IMR-90 (cell line): ENCODE measurements around the gene TAX1BP1. TPM values are rescaled to one million over a fixed set of nuclear protein-coding genes. Genes with fewer than 3 reads are reported as not detected.

Experiments
- ATAC-seq: fragments of 200-7000 bp; cut with Tn5 transposase; 2 replicates; pipeline ENCODE4 v1.9.1; 2020; ENCODE audit warnings: low read depth, mild to moderate bottlenecking, moderate library complexity
- BruUV-seq: library from RNA; stranded (reverse); fragments of 400-500 nt; replicated peaks from 2 replicates; lab custom pipeline; 2021; lab: Mats Ljungman, UMichigan
- CTCF ChIA-PET: fragments of 300-600 bp; formaldehyde crosslinking; extraction: SDS; loops from one replicate; lab custom pipeline; 2021; ENCODE audit warnings: antibody characterized with exemption; lab: Yijun Ruan, JAX
- POLR2A ChIA-PET: fragments of 300-600 bp; sonication (Branson Sonifier 250); formaldehyde crosslinking; loops from one replicate; lab custom pipeline; 2022; ENCODE audit warnings: antibody characterized with exemption; ENCODE audit not compliant: unreplicated experiment; lab: Charles Lee
- DNase-seq: peaks from one replicate; pipeline ENCODE4 v3.0.0; 2013
- H2AFZ ChIP-seq: replicated peaks from 2 replicates; pipeline ENCODE3; 2013; ENCODE audit warnings: low read length, mild to moderate bottlenecking; ENCODE audit not compliant: poor library complexity
- H2AK5ac ChIP-seq: 2 replicates; pipeline ENCODE4 v1.6.1; 2013; ENCODE audit warnings: low read depth, low read length, inconsistent platforms
- H2AK9ac ChIP-seq: replicated peaks from 2 replicates; pipeline ENCODE3; 2013; ENCODE audit warnings: mild to moderate bottlenecking, low read depth, low read length, moderate library complexity; ENCODE audit not compliant: poor library complexity
- H2BK120ac ChIP-seq: 2 replicates; pipeline ENCODE4 v1.6.1; 2013; ENCODE audit warnings: low read depth, low read length, inconsistent platforms
- H2BK15ac ChIP-seq: 3 replicates; pipeline ENCODE4 v1.6.1; 2013; ENCODE audit warnings: low read depth, low read length, inconsistent platforms
- H2BK20ac ChIP-seq: 2 replicates; pipeline ENCODE4 v1.6.1; 2013; ENCODE audit warnings: low read depth, mild to moderate bottlenecking, inconsistent platforms, low read length, moderate library complexity
- H2BK5ac ChIP-seq: 2 replicates; pipeline ENCODE4 v1.6.1; 2013; ENCODE audit warnings: mild to moderate bottlenecking, low read depth, low read length, inconsistent platforms; ENCODE audit not compliant: poor library complexity, severe bottlenecking
- H3K14ac ChIP-seq: replicated peaks from 2 replicates; pipeline ENCODE4 v1.6.1; 2013; ENCODE audit warnings: low read depth, low read length, inconsistent platforms
- H3K18ac ChIP-seq: 2 replicates; pipeline ENCODE4 v1.6.1; 2013; ENCODE audit warnings: low read depth, low read length, control low read depth
- H3K23ac ChIP-seq: 2 replicates; pipeline ENCODE4 v1.6.1; 2013; ENCODE audit warnings: low read depth, low read length, inconsistent platforms
- H3K27ac ChIP-seq: 2 replicates; pipeline ENCODE4 v1.5.1; 2013; ENCODE audit warnings: mild to moderate bottlenecking, control low read depth, low read length; ENCODE audit not compliant: insufficient read depth
- H3K27me3 ChIP-seq: 2 replicates; pipeline ENCODE4 v1.6.1; 2013; ENCODE audit warnings: low read length; ENCODE audit not compliant: control insufficient read depth, insufficient read depth
- H3K36me3 ChIP-seq: 2 replicates; pipeline ENCODE4 v1.6.1; 2013; ENCODE audit warnings: low read length, mixed read lengths; ENCODE audit not compliant: control insufficient read depth, insufficient read depth
- H3K4ac ChIP-seq: 2 replicates; pipeline ENCODE4 v1.6.1; 2013; ENCODE audit warnings: low read depth, low read length, inconsistent platforms
- H3K4me1 ChIP-seq: 2 replicates; pipeline ENCODE4 v1.6.1; 2013; ENCODE audit warnings: low read length, mixed read lengths; ENCODE audit not compliant: control insufficient read depth, insufficient read depth
- H3K4me2 ChIP-seq: 2 replicates; pipeline ENCODE4 v1.6.1; 2013; ENCODE audit warnings: low read depth, mild to moderate bottlenecking, control low read depth, low read length, moderate library complexity
- H3K4me3 ChIP-seq: 2 replicates; pipeline ENCODE4 v1.5.1; 2013; ENCODE audit warnings: low read depth, mild to moderate bottlenecking, control low read depth, low read length, moderate library complexity; ENCODE audit not compliant: insufficient read depth
- H3K56ac ChIP-seq: 2 replicates; pipeline ENCODE4 v1.6.1; 2013; ENCODE audit warnings: low read length, inconsistent platforms; ENCODE audit not compliant: insufficient read depth; ENCODE audit errors: extremely low read depth
- H3K79me1 ChIP-seq, 2 experiments: 2 replicates each; pipeline ENCODE4 v1.6.1; 2013; ENCODE audit warnings: low read length in 2 of 2, inconsistent platforms in 1 of 2, low read depth in 1 of 2
- H3K9ac ChIP-seq: 2 replicates; pipeline ENCODE4 v1.6.1; 2013; ENCODE audit warnings: low read depth, low read length, control low read depth
- H3K9me1 ChIP-seq: 2 replicates; pipeline ENCODE4 v1.6.1; 2013; ENCODE audit warnings: low read length, inconsistent platforms; ENCODE audit not compliant: insufficient read depth
- H3K9me3 ChIP-seq: 2 replicates; pipeline ENCODE4 v1.6.1; 2013; ENCODE audit warnings: low read length; ENCODE audit not compliant: control insufficient read depth, insufficient read depth
- H4K20me1 ChIP-seq: 2 replicates; pipeline ENCODE4 v1.6.1; 2013; ENCODE audit warnings: low read length, inconsistent platforms; ENCODE audit not compliant: insufficient read depth
- H4K5ac ChIP-seq: 2 replicates; pipeline ENCODE4 v1.6.1; 2013; ENCODE audit warnings: mild to moderate bottlenecking, low read depth, low read length, control low read depth
- H4K8ac ChIP-seq, 2 experiments: 2 replicates each; pipeline ENCODE4 v1.6.1; 2013; ENCODE audit warnings: low read depth in 2 of 2, low read length in 2 of 2, control low read depth in 1 of 2, inconsistent platforms in 1 of 2
- H4K91ac ChIP-seq: 2 replicates; pipeline ENCODE4 v1.6.1; 2013; ENCODE audit warnings: low read depth, low read length, inconsistent platforms; ENCODE audit not compliant: insufficient read depth
- BHLHE40 ChIP-seq: fragments of 150-350 bp; IDR thresholded peaks from 2 replicates; pipeline ENCODE4 v1.6.1; 2016; ENCODE audit warnings: mild to moderate bottlenecking, low read depth, low read length
- CEBPB ChIP-seq: IDR thresholded peaks from 2 replicates; pipeline ENCODE4 v1.6.1; 2012; ENCODE audit warnings: low read depth, low read length, improper control_type of control experiment
- CHD1 ChIP-seq: IDR thresholded peaks from 2 replicates; pipeline ENCODE4 v1.6.1; 2012; ENCODE audit warnings: low read depth, low read length, improper control_type of control experiment
- FOS ChIP-seq: fragments of 150-350 bp; IDR thresholded peaks from 2 replicates; pipeline ENCODE4 v1.6.1; 2016; ENCODE audit warnings: low read depth, low read length
- MAFK ChIP-seq: IDR thresholded peaks from 2 replicates; pipeline ENCODE4 v1.6.1; 2012; ENCODE audit warnings: low read depth, low read length, improper control_type of control experiment
- MAZ ChIP-seq: IDR thresholded peaks from 2 replicates; pipeline ENCODE4 v1.6.1; 2012; ENCODE audit warnings: low read depth, mild to moderate bottlenecking, low read length, improper control_type of control experiment, moderate library complexity, borderline replicate concordance
- MXI1 ChIP-seq: IDR thresholded peaks from 2 replicates; pipeline ENCODE4 v1.6.1; 2012; ENCODE audit warnings: low read depth, mild to moderate bottlenecking, low read length, moderate library complexity, borderline replicate concordance
- NFE2L2 ChIP-seq: fragments of 150-350 bp; IDR thresholded peaks from 2 replicates; pipeline ENCODE4 v1.6.1; 2016; ENCODE audit warnings: low read depth, mild to moderate bottlenecking, low read length
- POLR2A ChIP-seq: IDR thresholded peaks from 2 replicates; pipeline ENCODE4 v1.6.1; 2012; ENCODE audit warnings: mild to moderate bottlenecking, low read depth, low read length
- RAD21 ChIP-seq: IDR thresholded peaks from 2 replicates; pipeline ENCODE4 v1.6.1; 2012; ENCODE audit warnings: low read length, improper control_type of control experiment
- RCOR1 ChIP-seq: IDR thresholded peaks from 2 replicates; pipeline ENCODE4 v1.6.1; 2012; ENCODE audit warnings: mild to moderate bottlenecking, low read length, improper control_type of control experiment; ENCODE audit not compliant: insufficient replicate concordance
- RFX5 ChIP-seq: IDR thresholded peaks from 2 replicates; pipeline ENCODE4 v1.8.0; 2012; ENCODE audit warnings: low read depth, mild to moderate bottlenecking, low read length, moderate library complexity
- SMC3 ChIP-seq: fragments of 150-350 bp; IDR thresholded peaks from 2 replicates; pipeline ENCODE4 v1.6.1; 2016; ENCODE audit warnings: low read depth, mild to moderate bottlenecking, antibody characterized with exemption, low read length, moderate library complexity
- USF2 ChIP-seq: fragments of 150-350 bp; IDR thresholded peaks from 2 replicates; pipeline ENCODE4 v1.6.1; 2017; ENCODE audit warnings: mild to moderate bottlenecking, antibody characterized with exemption, low read length, low read depth
- WGBS, 2 experiments: methylation state at CpG; one replicate each; pipeline versions ENCODE4 v1.1.5 to v1.1.7; 2013; ENCODE audit warnings: missing lambda C conversion rate in 2 of 2; ENCODE audit not compliant: insufficient read length in 1 of 2; ENCODE audit errors: extremely low coverage in 2 of 2; 5-methylcytosine and 5-hydroxymethylcytosine counted together
- dilution Hi-C: fragments of 300-500 bp; cut with HindIII; formaldehyde crosslinking; loops from one replicate; pipeline ENCODE4 v1.14.3; 2018; ENCODE audit warnings: low sequenced_read_pairs; ENCODE audit not compliant: unreplicated experiment
- in situ Hi-C: fragments of 300-500 bp; cut with MboI; formaldehyde crosslinking; loops from 3 replicates; pipeline ENCODE4 v1.14.3; 2019; ENCODE audit warnings: low sequenced_read_pairs, inconsistent platforms, mixed read lengths
- intact Hi-C: fragments of 100-400 bp; cut with micrococcal nuclease; formaldehyde crosslinking; loops from 2 replicates; pipeline ENCODE4 v1.10.0; 2022
- polyA plus RNA-seq, 3 experiments: library from polyadenylated mRNA; depleted of rRNA; stranded (reverse); fragments of >200 nt; gene quantifications; 2 replicates each; pipeline ENCODE4 v1.2.3, GENCODE V29; 2012; ENCODE audit warnings: low replicate concordance in 1 of 3
- total RNA-seq: library from RNA; depleted of rRNA; stranded (reverse); fragments of >200 nt; gene quantifications from 2 replicates; pipeline ENCODE4 v1.2.3, GENCODE V29; 2012
- TF ChIP-seq, protein P1 (sequence below): fragments of 150-350 bp; IDR thresholded peaks from 2 replicates; pipeline ENCODE4 v1.6.1; 2016; ENCODE audit warnings: low read depth, mild to moderate bottlenecking, low read length, moderate library complexity, borderline replicate concordance
- TF ChIP-seq, protein P2 (sequence below): conservative IDR thresholded peaks from 2 replicates; pipeline ENCODE4 v1.5.1; 2012; ENCODE audit warnings: mild to moderate bottlenecking, low read depth, low read length, improper control_type of control experiment

Gene TAX1BP1
- total and polyA plus RNA-seq, 2 of the 4 experiments (the other 2 are of a cell fraction): 49.0 to 52.7 TPM

- H4K5ac ChIP-seq: no peak overlapping the region
- no peak overlapping the region for H2AK5ac ChIP-seq
- peak overlapping the region; percentile 32; the same call in 1 of the 2 replicates for H3K4me2 ChIP-seq
- no peak overlapping the region for H3K14ac ChIP-seq
- H2BK120ac ChIP-seq: no peak overlapping the region
- peak; percentile 85 for DNase-seq
- no peak overlapping the region for H2BK15ac ChIP-seq
- peak; percentile 49 for ATAC-seq
- no peak overlapping the region for H3K18ac ChIP-seq
- peak overlapping the region; percentile 33; the same call in 1 of the 2 replicates for H2BK20ac ChIP-seq
- no peak overlapping the region for H2AFZ ChIP-seq
- dilution Hi-C loops: no loop called here
- H2BK5ac ChIP-seq: no peak overlapping the region
- in situ Hi-C loops: no loop called here
- ChIA-PET CTCF (interaction anchor here (0.6 kb wide), 1 partner anchor 39 kb away, joined by 4 read pairs; no protein-coding TSS in a partner anchor), POLR2A (no interaction called here)
- H3K9ac ChIP-seq: no peak overlapping the region
- no peaks in the 10 kb centered on the region for H3K9me3 ChIP-seq
- H3K4me3 ChIP-seq: no peak overlapping the region
- TF ChIP-seq, protein P1, sequence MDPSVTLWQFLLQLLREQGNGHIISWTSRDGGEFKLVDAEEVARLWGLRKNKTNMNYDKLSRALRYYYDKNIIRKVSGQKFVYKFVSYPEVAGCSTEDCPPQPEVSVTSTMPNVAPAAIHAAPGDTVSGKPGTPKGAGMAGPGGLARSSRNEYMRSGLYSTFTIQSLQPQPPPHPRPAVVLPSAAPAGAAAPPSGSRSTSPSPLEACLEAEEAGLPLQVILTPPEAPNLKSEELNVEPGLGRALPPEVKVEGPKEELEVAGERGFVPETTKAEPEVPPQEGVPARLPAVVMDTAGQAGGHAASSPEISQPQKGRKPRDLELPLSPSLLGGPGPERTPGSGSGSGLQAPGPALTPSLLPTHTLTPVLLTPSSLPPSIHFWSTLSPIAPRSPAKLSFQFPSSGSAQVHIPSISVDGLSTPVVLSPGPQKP: no peak
- TF ChIP-seq USF2 (no peak), MAFK (no peak), RCOR1 (no peak), CEBPB (no peak), FOS (no peak), MXI1 (no peak), BHLHE40 (no peak), SMC3 (no peak), NFE2L2 (no peak), MAZ (no peak), RFX5 (no peak), CHD1 (no peak), RAD21 (no peak), POLR2A (no peak)
- TF ChIP-seq, protein P2, sequence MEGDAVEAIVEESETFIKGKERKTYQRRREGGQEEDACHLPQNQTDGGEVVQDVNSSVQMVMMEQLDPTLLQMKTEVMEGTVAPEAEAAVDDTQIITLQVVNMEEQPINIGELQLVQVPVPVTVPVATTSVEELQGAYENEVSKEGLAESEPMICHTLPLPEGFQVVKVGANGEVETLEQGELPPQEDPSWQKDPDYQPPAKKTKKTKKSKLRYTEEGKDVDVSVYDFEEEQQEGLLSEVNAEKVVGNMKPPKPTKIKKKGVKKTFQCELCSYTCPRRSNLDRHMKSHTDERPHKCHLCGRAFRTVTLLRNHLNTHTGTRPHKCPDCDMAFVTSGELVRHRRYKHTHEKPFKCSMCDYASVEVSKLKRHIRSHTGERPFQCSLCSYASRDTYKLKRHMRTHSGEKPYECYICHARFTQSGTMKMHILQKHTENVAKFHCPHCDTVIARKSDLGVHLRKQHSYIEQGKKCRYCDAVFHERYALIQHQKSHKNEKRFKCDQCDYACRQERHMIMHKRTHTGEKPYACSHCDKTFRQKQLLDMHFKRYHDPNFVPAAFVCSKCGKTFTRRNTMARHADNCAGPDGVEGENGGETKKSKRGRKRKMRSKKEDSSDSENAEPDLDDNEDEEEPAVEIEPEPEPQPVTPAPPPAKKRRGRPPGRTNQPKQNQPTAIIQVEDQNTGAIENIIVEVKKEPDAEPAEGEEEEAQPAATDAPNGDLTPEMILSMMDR: no peak
- H3K4me1 ChIP-seq: peaks cover 7% of the 10 kb centered on the region; the same call in 1 of the 2 replicates
- no peak overlapping the region for H3K4ac ChIP-seq
- 0 out of 2 replicates have a peak overlapping the region, but pooled peaks have one; percentile 17 for H3K23ac ChIP-seq
- no peaks in the 10 kb centered on the region for H4K20me1 ChIP-seq
- no peak overlapping the region for H2AK9ac ChIP-seq
- H4K8ac ChIP-seq: no peak overlapping the region
- intact Hi-C loops: no loop called here
- H3K79me1 ChIP-seq: no peaks in the 10 kb centered on the region
- no peak overlapping the region for H3K27ac ChIP-seq
- H4K91ac ChIP-seq: no peak overlapping the region
- H3K56ac ChIP-seq: no peak overlapping the region
- H3K9me1 ChIP-seq: peaks cover 12% of the 10 kb centered on the region
- WGBS, 2 experiments: 100% methylated on average over 2 of the region's 4 CpGs; no CpG with 5 or more reads in 1 of the 2 experiments
- BruUV-seq: no TSS peak
- H3K36me3 ChIP-seq: no peaks in the 10 kb centered on the region
- H3K27me3 ChIP-seq: no peaks in the 10 kb centered on the region
Observed at GRCh38 chr7:27695096-27695495, 44.9 kb upstream of the TAX1BP1 start.
